WTC11 (cell line): Measurements from ENCODE around the gene ROBO2. TPM values are rescaled to one million over a fixed set of nuclear protein-coding genes. Genes with fewer than 3 reads are reported as not detected.

Experiments used
- ATAC-seq: fragments of 200-7000 bp; cut with Tn5 transposase; 2 replicates; pipeline ENCODE4 v1.10.0; 2021; ENCODE audit warnings: mild to moderate bottlenecking, moderate library complexity
- CTCF ChIA-PET: fragments of 300-600 bp; sonication (Branson Sonifier 250); formaldehyde crosslinking; loops from one replicate; lab custom pipeline; 2021; ENCODE audit warnings: antibody characterized with exemption; lab: Charles Lee
- POLR2A ChIA-PET: fragments of 350-600 bp; sonication (Branson Sonifier 250); formaldehyde crosslinking; loops from one replicate; lab custom pipeline; 2021; ENCODE audit warnings: antibody characterized with exemption; lab: Charles Lee
- DNase-seq: peaks from one replicate; pipeline ENCODE4 v3.0.0; 2021; ENCODE audit warnings: low spot score
- H3K27ac Mint-ChIP-seq: 2 replicates; pipeline ENCODE4 v1.8.0; 2021; ENCODE audit warnings: mixed read lengths
- H3K27me3 Mint-ChIP-seq: 2 replicates; pipeline ENCODE4 v1.8.0; 2021; ENCODE audit warnings: low read depth, mild to moderate bottlenecking, moderate library complexity, mixed read lengths
- H3K36me3 Mint-ChIP-seq: 2 replicates; pipeline ENCODE4 v1.8.0; 2021; ENCODE audit warnings: mixed read lengths
- H3K4me1 Mint-ChIP-seq: 2 replicates; pipeline ENCODE4 v1.8.0; 2022; ENCODE audit warnings: mixed read lengths
- H3K4me3 Mint-ChIP-seq: 2 replicates; pipeline ENCODE4 v1.8.0; 2021; ENCODE audit warnings: mild to moderate bottlenecking, moderate library complexity, mixed read lengths
- H3K9me3 Mint-ChIP-seq: 2 replicates; pipeline ENCODE4 v1.8.0; 2021; ENCODE audit warnings: mixed read lengths
- E2F1 ChIP-seq: sonication (generic); formaldehyde crosslinking; IDR thresholded peaks from 2 replicates; pipeline ENCODE4 v1.8.0; 2022; ENCODE audit warnings: mild to moderate bottlenecking, missing genetic modification reagents
- GTF2I ChIP-seq: fragments of 250-450 bp; sonication (Bioruptor Pico); conservative IDR thresholded peaks from 2 replicates; pipeline ENCODE4 v1.4.0; 2021; ENCODE audit warnings: mild to moderate bottlenecking
- HMGA2 ChIP-seq: fragments of 250-450 bp; sonication (Bioruptor Pico); IDR thresholded peaks from 2 replicates; pipeline ENCODE4 v1.4.0; 2021; ENCODE audit warnings: mild to moderate bottlenecking, moderate library complexity
- MYBL2 ChIP-seq: sonication (generic); formaldehyde crosslinking; IDR thresholded peaks from 2 replicates; pipeline ENCODE4 v1.8.1; 2023; ENCODE audit warnings: mild to moderate bottlenecking, moderate library complexity, missing genetic modification reagents
- NFATC4 ChIP-seq: fragments of 250-450 bp; sonication (Bioruptor Pico); IDR thresholded peaks from 2 replicates; pipeline ENCODE4 v1.9.0; 2021; ENCODE audit warnings: mild to moderate bottlenecking
- NFE2L1 ChIP-seq: sonication (generic); formaldehyde crosslinking; IDR thresholded peaks from 2 replicates; pipeline ENCODE4 v1.8.1; 2023; ENCODE audit warnings: missing genetic modification reagents
- NFYB ChIP-seq: sonication (generic); formaldehyde crosslinking; conservative IDR thresholded peaks from 2 replicates; pipeline ENCODE4 v1.8.0; 2022; ENCODE audit warnings: low read depth, missing genetic modification reagents
- PREB ChIP-seq: sonication (generic); formaldehyde crosslinking; IDR thresholded peaks from 2 replicates; pipeline ENCODE4 v1.8.1; 2022; ENCODE audit warnings: mild to moderate bottlenecking, missing genetic modification reagents, moderate library complexity, borderline replicate concordance
- SMAD3 ChIP-seq: sonication (generic); formaldehyde crosslinking; IDR thresholded peaks from 2 replicates; pipeline ENCODE4 v1.8.0; 2022; ENCODE audit warnings: missing genetic modification reagents, mild to moderate bottlenecking, borderline replicate concordance
- TEAD1 ChIP-seq: sonication (generic); formaldehyde crosslinking; IDR thresholded peaks from 2 replicates; pipeline ENCODE4 v1.8.0; 2022; ENCODE audit warnings: mild to moderate bottlenecking, missing genetic modification reagents
- TEAD4 ChIP-seq: sonication (generic); formaldehyde crosslinking; IDR thresholded peaks from 2 replicates; pipeline ENCODE4 v1.8.0; 2022; ENCODE audit warnings: mild to moderate bottlenecking, missing genetic modification reagents
- ZBTB21 ChIP-seq: sonication (generic); formaldehyde crosslinking; IDR thresholded peaks from 2 replicates; pipeline ENCODE4 v1.8.1; 2023; ENCODE audit warnings: mild to moderate bottlenecking, missing genetic modification reagents, borderline replicate concordance
- ZNF138 ChIP-seq: sonication (generic); formaldehyde crosslinking; conservative IDR thresholded peaks from 2 replicates; pipeline ENCODE4 v1.8.1; 2022; ENCODE audit warnings: mild to moderate bottlenecking, moderate library complexity, missing genetic modification reagents
- ZNF396 ChIP-seq: fragments of 250-450 bp; sonication (Bioruptor Pico); IDR thresholded peaks from 2 replicates; pipeline ENCODE4 v1.8.0; 2021; ENCODE audit warnings: mild to moderate bottlenecking, moderate library complexity, borderline replicate concordance
- total RNA-seq: library from RNA; stranded (reverse); gene quantifications from 3 replicates; pipeline ENCODE4 v1.2.3, GENCODE V29; 2021
- TF ChIP-seq, protein P1 (sequence below): sonication (generic); formaldehyde crosslinking; IDR thresholded peaks from 2 replicates; pipeline ENCODE4 v1.8.1; 2022; ENCODE audit warnings: mild to moderate bottlenecking, moderate library complexity, missing genetic modification reagents
- TF ChIP-seq, protein P2 (sequence below): sonication (generic); formaldehyde crosslinking; IDR thresholded peaks from 2 replicates; pipeline ENCODE4 v1.8.0; 2022; ENCODE audit warnings: mild to moderate bottlenecking, missing genetic modification reagents
- TF ChIP-seq, protein P3 (sequence below): fragments of 250-450 bp; sonication (Bioruptor Pico); conservative IDR thresholded peaks from 2 replicates; pipeline ENCODE4 v1.9.0; 2021; ENCODE audit warnings: mild to moderate bottlenecking
- TF ChIP-seq, protein P4 (sequence below): sonication (generic); formaldehyde crosslinking; IDR thresholded peaks from 2 replicates; pipeline ENCODE4 v1.8.1; 2023; ENCODE audit warnings: mild to moderate bottlenecking, missing genetic modification reagents
- TF ChIP-seq, protein P5 (sequence below): sonication (generic); formaldehyde crosslinking; IDR thresholded peaks from 2 replicates; pipeline ENCODE4 v1.8.0; 2023; ENCODE audit warnings: missing genetic modification reagents

ROBO2 gene
- total RNA-seq, 1 experiment from 2014 or later = 11.7 TPM

- TF ChIP-seq TEAD1 (CRISPR knock-in tag) = no peak
- no peak for TF ChIP-seq MYBL2 (CRISPR knock-in tag)
- no peak for TF ChIP-seq ZNF138
Measured at GRCh38 chr3:77207753-77208152, 167.9 kb downstream of the ROBO2 start (continued).

GRCh38 chr3:77222701-77223100 is 182.8 kb downstream of the ROBO2 start:
- ATAC-seq = no peak
- no peaks in the 10 kb centered on the region for H3K27me3 Mint-ChIP-seq
- no peak for DNase-seq
- no peak overlapping the region for H3K27ac Mint-ChIP-seq
- no peak overlapping the region for H3K4me3 Mint-ChIP-seq
- ChIA-PET POLR2A (no interaction called here), CTCF (no interaction called here)
- no peaks in the 10 kb centered on the region for H3K9me3 Mint-ChIP-seq
- no peaks in the 10 kb centered on the region for H3K36me3 Mint-ChIP-seq
- TF ChIP-seq MYBL2 (CRISPR knock-in tag) (no peak), ZNF396 (CRISPR knock-in tag) (no peak), GTF2I (CRISPR knock-in tag) (no peak), TEAD4 (CRISPR knock-in tag) (no peak), HMGA2 (CRISPR knock-in tag) (no peak), ZBTB21 (CRISPR knock-in tag) (no peak), NFATC4 (CRISPR knock-in tag) (no peak), NFE2L1 (CRISPR knock-in tag) (no peak), PREB (CRISPR knock-in tag) (no peak), SMAD3 (no peak), E2F1 (CRISPR knock-in tag) (no peak), NFYB (CRISPR knock-in tag) (no peak)
- TF ChIP-seq, protein P1, sequence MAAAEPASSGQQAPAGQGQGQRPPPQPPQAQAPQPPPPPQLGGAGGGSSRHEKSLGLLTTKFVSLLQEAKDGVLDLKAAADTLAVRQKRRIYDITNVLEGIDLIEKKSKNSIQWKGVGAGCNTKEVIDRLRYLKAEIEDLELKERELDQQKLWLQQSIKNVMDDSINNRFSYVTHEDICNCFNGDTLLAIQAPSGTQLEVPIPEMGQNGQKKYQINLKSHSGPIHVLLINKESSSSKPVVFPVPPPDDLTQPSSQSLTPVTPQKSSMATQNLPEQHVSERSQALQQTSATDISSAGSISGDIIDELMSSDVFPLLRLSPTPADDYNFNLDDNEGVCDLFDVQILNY (CRISPR knock-in tag) = no peak
- TF ChIP-seq, protein P2, sequence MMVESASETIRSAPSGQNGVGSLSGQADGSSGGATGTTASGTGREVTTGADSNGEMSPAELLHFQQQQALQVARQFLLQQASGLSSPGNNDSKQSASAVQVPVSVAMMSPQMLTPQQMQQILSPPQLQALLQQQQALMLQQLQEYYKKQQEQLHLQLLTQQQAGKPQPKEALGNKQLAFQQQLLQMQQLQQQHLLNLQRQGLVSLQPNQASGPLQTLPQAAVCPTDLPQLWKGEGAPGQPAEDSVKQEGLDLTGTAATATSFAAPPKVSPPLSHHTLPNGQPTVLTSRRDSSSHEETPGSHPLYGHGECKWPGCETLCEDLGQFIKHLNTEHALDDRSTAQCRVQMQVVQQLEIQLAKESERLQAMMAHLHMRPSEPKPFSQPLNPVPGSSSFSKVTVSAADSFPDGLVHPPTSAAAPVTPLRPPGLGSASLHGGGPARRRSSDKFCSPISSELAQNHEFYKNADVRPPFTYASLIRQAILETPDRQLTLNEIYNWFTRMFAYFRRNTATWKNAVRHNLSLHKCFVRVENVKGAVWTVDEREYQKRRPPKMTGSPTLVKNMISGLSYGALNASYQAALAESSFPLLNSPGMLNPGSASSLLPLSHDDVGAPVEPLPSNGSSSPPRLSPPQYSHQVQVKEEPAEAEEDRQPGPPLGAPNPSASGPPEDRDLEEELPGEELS (CRISPR knock-in tag) = no peak
- TF ChIP-seq, protein P3, sequence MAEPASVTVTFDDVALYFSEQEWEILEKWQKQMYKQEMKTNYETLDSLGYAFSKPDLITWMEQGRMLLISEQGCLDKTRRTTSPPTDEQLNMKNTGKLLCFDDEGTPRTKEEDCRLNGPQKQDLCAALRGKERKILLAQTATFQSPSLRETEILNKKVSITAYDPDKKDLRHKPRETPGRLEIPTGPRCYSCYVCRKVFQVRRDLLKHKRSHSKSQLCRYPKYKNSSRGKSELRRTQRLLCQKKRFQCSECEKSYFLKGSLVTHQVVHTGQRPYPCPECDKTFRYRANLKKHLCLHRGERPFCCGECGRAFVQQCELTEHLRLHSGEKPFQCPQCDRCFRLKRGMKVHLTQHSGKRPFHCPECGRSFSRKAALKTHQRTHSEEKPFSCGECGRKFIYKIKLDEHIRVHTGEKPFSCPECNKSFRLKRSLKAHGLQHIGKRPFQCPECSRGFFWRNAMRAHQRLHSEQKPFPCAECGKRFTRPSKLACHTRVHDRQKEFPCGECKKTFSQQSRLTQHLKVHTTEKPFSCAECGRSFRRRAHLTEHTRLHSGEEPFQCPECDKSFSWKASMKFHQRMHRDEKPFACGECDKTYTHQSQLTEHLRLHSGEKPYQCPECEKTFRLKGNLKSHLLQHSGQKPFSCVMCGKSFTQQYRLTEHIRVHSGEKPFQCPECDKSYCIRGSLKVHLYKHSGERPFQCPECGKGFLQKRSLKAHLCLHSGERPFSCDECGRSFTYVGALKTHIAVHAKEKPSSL (CRISPR knock-in tag) = no peak
- TF ChIP-seq, protein P4, sequence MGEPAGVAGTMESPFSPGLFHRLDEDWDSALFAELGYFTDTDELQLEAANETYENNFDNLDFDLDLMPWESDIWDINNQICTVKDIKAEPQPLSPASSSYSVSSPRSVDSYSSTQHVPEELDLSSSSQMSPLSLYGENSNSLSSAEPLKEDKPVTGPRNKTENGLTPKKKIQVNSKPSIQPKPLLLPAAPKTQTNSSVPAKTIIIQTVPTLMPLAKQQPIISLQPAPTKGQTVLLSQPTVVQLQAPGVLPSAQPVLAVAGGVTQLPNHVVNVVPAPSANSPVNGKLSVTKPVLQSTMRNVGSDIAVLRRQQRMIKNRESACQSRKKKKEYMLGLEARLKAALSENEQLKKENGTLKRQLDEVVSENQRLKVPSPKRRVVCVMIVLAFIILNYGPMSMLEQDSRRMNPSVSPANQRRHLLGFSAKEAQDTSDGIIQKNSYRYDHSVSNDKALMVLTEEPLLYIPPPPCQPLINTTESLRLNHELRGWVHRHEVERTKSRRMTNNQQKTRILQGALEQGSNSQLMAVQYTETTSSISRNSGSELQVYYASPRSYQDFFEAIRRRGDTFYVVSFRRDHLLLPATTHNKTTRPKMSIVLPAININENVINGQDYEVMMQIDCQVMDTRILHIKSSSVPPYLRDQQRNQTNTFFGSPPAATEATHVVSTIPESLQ (CRISPR knock-in tag) = no peak
- TF ChIP-seq, protein P5, sequence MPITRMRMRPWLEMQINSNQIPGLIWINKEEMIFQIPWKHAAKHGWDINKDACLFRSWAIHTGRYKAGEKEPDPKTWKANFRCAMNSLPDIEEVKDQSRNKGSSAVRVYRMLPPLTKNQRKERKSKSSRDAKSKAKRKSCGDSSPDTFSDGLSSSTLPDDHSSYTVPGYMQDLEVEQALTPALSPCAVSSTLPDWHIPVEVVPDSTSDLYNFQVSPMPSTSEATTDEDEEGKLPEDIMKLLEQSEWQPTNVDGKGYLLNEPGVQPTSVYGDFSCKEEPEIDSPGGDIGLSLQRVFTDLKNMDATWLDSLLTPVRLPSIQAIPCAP (CRISPR knock-in tag) = no peak
- TF ChIP-seq, all 79 proteins: peak for 0
- H3K4me1 Mint-ChIP-seq = no peaks in the 10 kb centered on the region
